Stomach (tissue), 4 donors: ENCODE measurements around the gene PRXL2A.

Experiments used
- CTCF ChIP-seq, 7 experiments: fragments of 450-650 bp in 4 of 7; fragments of 200-600 bp in 3 of 7; sonication (generic) in 3 of 7; IDR thresholded peaks; one replicate each; pipeline ENCODE4 v1.5.1; 2016 to 2019; ENCODE audit warnings: antibody characterized with exemption in 7 of 7, control low read depth in 2 of 7, mild to moderate bottlenecking in 1 of 7
- EP300 ChIP-seq: sonication (generic); formaldehyde crosslinking; IDR thresholded peaks from one replicate; pipeline ENCODE4 v1.6.1; 2017; ENCODE audit warnings: antibody characterized with exemption
- POLR2A ChIP-seq, 4 donors: fragments of 450-650 bp; IDR thresholded peaks; one replicate each; pipeline ENCODE4 v1.6.1; 2016; ENCODE audit warnings: antibody characterized with exemption in 4 of 4, control low read depth in 2 of 4, mild to moderate bottlenecking in 1 of 4, moderate library complexity in 1 of 4
- POLR2AphosphoS5 ChIP-seq, 3 donors: sonication (generic); formaldehyde crosslinking; IDR thresholded peaks; one replicate each; pipeline ENCODE4 v1.6.1; 2016; ENCODE audit warnings: antibody characterized with exemption in 3 of 3

- TF ChIP-seq CTCF (IDR thresholded peaks at IDR 0.05) (no peak), POLR2AphosphoS5 (IDR thresholded peaks at IDR 0.05) (no peak), EP300 (no peak), POLR2A (IDR thresholded peaks at IDR 0.05) (no peak)
These were observed 44.3 kb downstream of the PRXL2A start for GRCh38 chr10:80452640-80453039.
